Germinal center (tissue), 1 donor: Measurements from ENCODE around the gene GLIS1.

Experiments used
- DNase-seq: peaks from one replicate; pipeline ENCODE4 v3.0.0; 2012; ENCODE audit warnings: mixed read lengths, low spot score

The GLIS1 gene

GRCh38 chr1:53636621-53637171, 102.3 kb downstream of the GLIS1 start:
- no peak for DNase-seq

- DNase-seq, result no peak
Observed at GRCh38 chr1:53634571-53634979, 104.4 kb downstream of the GLIS1 start.

- DNase-seq, result no peak
Observed at GRCh38 chr1:53633073-53633704, 105.8 kb downstream of the GLIS1 start.

- no peak for DNase-seq
Observed at GRCh38 chr1:53631622-53632310, 107.2 kb downstream of the GLIS1 start.

- DNase-seq, result no peak
Observed at GRCh38 chr1:53629101-53629691, 109.8 kb downstream of the GLIS1 start.

GRCh38 chr1:53628286-53628955, 110.5 kb downstream of the GLIS1 start:
- no peak for DNase-seq

GRCh38 chr1:53627666-53628065, 111.3 kb downstream of the GLIS1 start:
- no peak for DNase-seq

GRCh38 chr1:53627031-53627430, 111.9 kb downstream of the GLIS1 start:
- no peak for DNase-seq

- DNase-seq, result no peak
Observed at GRCh38 chr1:53626616-53627015, 112.3 kb downstream of the GLIS1 start.

- DNase-seq, result no peak
Observed at GRCh38 chr1:53625766-53626520, 113.0 kb downstream of the GLIS1 start.

GRCh38 chr1:53625049-53625448, 113.9 kb downstream of the GLIS1 start:
- no peak for DNase-seq

GRCh38 chr1:53622531-53622930, 116.4 kb downstream of the GLIS1 start:
- no peak for DNase-seq

- no peak for DNase-seq
Observed at GRCh38 chr1:53621144-53621543, 117.8 kb downstream of the GLIS1 start.

- DNase-seq, result no peak
Observed at GRCh38 chr1:53620061-53620855, 118.7 kb downstream of the GLIS1 start.

GRCh38 chr1:53619367-53620060, 119.5 kb downstream of the GLIS1 start:
- no peak for DNase-seq

GRCh38 chr1:53618500-53619366, 120.2 kb downstream of the GLIS1 start:
- no peak for DNase-seq

- no peak for DNase-seq
Observed at GRCh38 chr1:53617851-53618499, 121.0 kb downstream of the GLIS1 start.

- DNase-seq, result no peak
Observed at GRCh38 chr1:53617382-53617781, 121.6 kb downstream of the GLIS1 start.

GRCh38 chr1:53616927-53617326, 122.0 kb downstream of the GLIS1 start:
- DNase-seq, result no peak
